PC-3 (cell line): ENCODE results near the gene EBF4. TPM values are rescaled to one million over a fixed set of nuclear protein-coding genes. Genes with fewer than 3 reads are reported as not detected.

Experiments used
- ATAC-seq: fragments of 200-7000 bp; cut with Tn5 transposase; 2 replicates; pipeline ENCODE4 v1.9.1; 2020; ENCODE audit warnings: mild to moderate bottlenecking, moderate library complexity
- BruUV-seq: library from RNA; stranded (reverse); fragments of 400-500 nt; replicated peaks from 2 replicates; lab custom pipeline; 2021; lab: Mats Ljungman, UMichigan
- CTCF ChIA-PET: fragments of 300-600 bp; sonication (Branson Sonifier 250); formaldehyde crosslinking; loops from one replicate; lab custom pipeline; 2022; ENCODE audit warnings: antibody characterized with exemption; lab: Charles Lee
- POLR2A ChIA-PET: fragments of 300-600 bp; sonication (Branson Sonifier 250); formaldehyde crosslinking; loops from one replicate; lab custom pipeline; 2022; ENCODE audit warnings: antibody characterized with exemption; ENCODE audit not compliant: unreplicated experiment; lab: Charles Lee
- DNase-seq: peaks from one replicate; pipeline ENCODE4 v3.0.0-alpha.2; 2015
- H2AFZ ChIP-seq: fragments of 300-600 bp; sonication (generic); 2 replicates; pipeline ENCODE4 v1.6.0; 2016; ENCODE audit warnings: antibody characterized with exemption, low read length
- H3F3A ChIP-seq: fragments of 300-600 bp; sonication (generic); one replicate; pipeline ENCODE4 v1.6.0; 2017; ENCODE audit warnings: antibody characterized with exemption, low read length, control low read depth, mild to moderate bottlenecking; ENCODE audit not compliant: unreplicated experiment
- H3K27ac ChIP-seq: fragments of 300-600 bp; sonication (generic); 2 replicates; pipeline ENCODE4 v1.5.1; 2016; ENCODE audit warnings: mild to moderate bottlenecking, low read length
- H3K27me3 ChIP-seq: fragments of 300-600 bp; sonication (generic); 2 replicates; pipeline ENCODE4 v1.6.1; 2016; ENCODE audit warnings: low read length, mixed read lengths
- H3K36me3 ChIP-seq: fragments of 300-600 bp; sonication (generic); 2 replicates; pipeline ENCODE4 v1.6.1; 2016; ENCODE audit warnings: low read depth, mixed run types, low read length, mixed read lengths
- H3K4me1 ChIP-seq: fragments of 300-600 bp; sonication (generic); 2 replicates; pipeline ENCODE4 v1.5.1; 2016; ENCODE audit warnings: low read length; ENCODE audit not compliant: insufficient read depth
- H3K4me2 ChIP-seq: fragments of 300-600 bp; sonication (generic); 2 replicates; pipeline ENCODE4 v1.6.0; 2016; ENCODE audit warnings: low read length
- H3K4me3 ChIP-seq: fragments of 300-600 bp; sonication (generic); 2 replicates; pipeline ENCODE4 v1.5.1; 2016; ENCODE audit warnings: mild to moderate bottlenecking, low read length, mixed read lengths
- H3K79me2 ChIP-seq: fragments of 300-600 bp; sonication (generic); 2 replicates; pipeline ENCODE4 v1.6.1; 2017; ENCODE audit warnings: low read length, mixed read lengths
- H3K9ac ChIP-seq: fragments of 300-600 bp; sonication (generic); 2 replicates; pipeline ENCODE4 v1.6.0; 2016; ENCODE audit warnings: mild to moderate bottlenecking, low read length
- H3K9me2 ChIP-seq: fragments of 300-600 bp; sonication (generic); replicated peaks from 2 replicates; pipeline ENCODE4 v1.6.1; 2016; ENCODE audit warnings: mixed run types, low read length, mixed read lengths
- H3K9me3 ChIP-seq: fragments of 300-600 bp; sonication (generic); 2 replicates; pipeline ENCODE4 v1.6.1; 2016; ENCODE audit warnings: low read length, mixed read lengths
- H4K20me1 ChIP-seq: fragments of 300-600 bp; sonication (generic); 2 replicates; pipeline ENCODE4 v1.6.1; 2016; ENCODE audit warnings: low read length, mixed read lengths
- CTCF ChIP-seq: fragments of 300-600 bp; sonication (generic); conservative IDR thresholded peaks from 2 replicates; pipeline ENCODE4 v1.5.1; 2017; ENCODE audit warnings: antibody characterized with exemption, low read depth, mild to moderate bottlenecking, low read length
- EZH2 ChIP-seq: fragments of 300-600 bp; sonication (generic); IDR thresholded peaks from one replicate; pipeline ENCODE4 v1.6.1; 2017; ENCODE audit warnings: antibody characterized with exemption, mild to moderate bottlenecking, low read length; ENCODE audit not compliant: unreplicated experiment
- EZH2phosphoT487 ChIP-seq: fragments of 300-600 bp; sonication (generic); IDR thresholded peaks from 2 replicates; pipeline ENCODE4 v1.6.1; 2018; ENCODE audit warnings: mild to moderate bottlenecking, antibody characterized with exemption, low read length, borderline replicate concordance
- intact Hi-C: fragments of 100-400 bp; cut with micrococcal nuclease; formaldehyde crosslinking; loops from 2 replicates; pipeline ENCODE4 v1.9.0; 2023
- total RNA-seq: library from RNA; depleted of rRNA; stranded (reverse); fragments of >200 nt; gene quantifications from 2 replicates; pipeline ENCODE4 v1.2.3, GENCODE V29; 2014

The EBF4 gene
- total RNA-seq, 1 experiment from 2014 or later, result 1.8 TPM

- intact Hi-C loops, result no loop called here
- CTCF ChIA-PET, result no interaction called here
- Histone ChIP-seq H3K9me3 (no peaks in the 10 kb centered on the region), H3K27me3 (no peaks in the 10 kb centered on the region), H3K9me2 (no peaks in the 10 kb centered on the region), H2AFZ (no peak overlapping the region), H3K4me2 (peak overlapping the region; percentile 92), H3K79me2 (peaks cover 61% of the 10 kb centered on the region), H3K36me3 (peaks cover 61% of the 10 kb centered on the region), H4K20me1 (peaks cover 61% of the 10 kb centered on the region), H3F3A (peaks cover 46% of the 10 kb centered on the region), H3K4me3 (peak overlapping the region; percentile 97), H3K9ac (peak overlapping the region; percentile 98), H3K4me1 (peaks cover 25% of the 10 kb centered on the region), H3K27ac (no peak overlapping the region)
- ATAC-seq (no peak), DNase-seq (no peak)
- POLR2A ChIA-PET, result no interaction called here
- BruUV-seq, result no TSS peak
- no peak for TF ChIP-seq EZH2
- TF ChIP-seq EZH2phosphoT487, result no peak
Measured at GRCh38 chr20:2653556-2654383, 38.8 kb upstream of the EBF4 start.

DNA sequence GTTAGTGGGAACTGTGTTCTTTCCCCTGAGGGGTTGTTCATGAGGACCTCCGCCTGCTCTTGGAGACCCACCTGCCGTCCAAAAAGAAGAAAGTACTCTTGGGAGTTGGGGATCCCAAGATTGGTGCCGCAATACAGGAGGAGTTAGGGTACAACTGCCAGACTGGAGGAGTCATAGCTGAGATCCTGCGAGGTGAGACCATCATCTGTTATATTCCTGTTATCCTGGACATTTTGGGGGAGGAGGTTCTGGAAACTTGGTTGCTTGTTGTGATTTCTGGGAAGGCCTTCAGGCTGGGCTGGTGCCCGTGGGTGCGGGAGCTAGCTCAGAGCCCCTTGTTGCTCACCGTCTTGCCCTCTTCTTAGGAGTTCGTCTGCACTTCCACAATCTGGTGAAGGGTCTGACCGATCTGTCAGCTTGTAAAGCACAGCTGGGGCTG, 38.2 kb upstream of the EBF4 start:
- no peak overlapping the region for H3K27ac ChIP-seq
- peaks cover 62% of the 10 kb centered on the region for H3K36me3 ChIP-seq
- intact Hi-C loops, result no loop called here
- ChIA-PET POLR2A (no interaction called here), CTCF (no interaction called here)
- H2AFZ ChIP-seq, result no peak overlapping the region
- peaks cover 68% of the 10 kb centered on the region for H4K20me1 ChIP-seq
- peaks cover 25% of the 10 kb centered on the region for H3K4me1 ChIP-seq
- DNase-seq, result no peak
- H3K79me2 ChIP-seq, result peaks cover 61% of the 10 kb centered on the region
- BruUV-seq, result no TSS peak
- H3K9ac ChIP-seq, result peak overlapping the region; percentile 98
- H3K4me2 ChIP-seq, result peak overlapping the region; percentile 92
- H3F3A ChIP-seq, result peaks cover 50% of the 10 kb centered on the region
- no peaks in the 10 kb centered on the region for H3K9me3 ChIP-seq
- H3K27me3 ChIP-seq, result no peaks in the 10 kb centered on the region
- peak overlapping the region; percentile 97 for H3K4me3 ChIP-seq
- no peaks in the 10 kb centered on the region for H3K9me2 ChIP-seq
- TF ChIP-seq CTCF, result no peak
- TF ChIP-seq EZH2, result no peak
- no peak for TF ChIP-seq EZH2phosphoT487
- no peak for ATAC-seq

- no peaks in the 10 kb centered on the region for H3K27me3 ChIP-seq
- peak overlapping the region; percentile 97 for H3K4me3 ChIP-seq
- DNase-seq (no peak), ATAC-seq (no peak)
- no TSS peak for BruUV-seq
- H3K9me3 ChIP-seq, result no peaks in the 10 kb centered on the region
- peak overlapping the region; percentile 92 for H3K4me2 ChIP-seq
- CTCF ChIA-PET, result no interaction called here
- H4K20me1 ChIP-seq, result peaks cover 70% of the 10 kb centered on the region
- no peak overlapping the region for H2AFZ ChIP-seq
- peaks cover 61% of the 10 kb centered on the region for H3K79me2 ChIP-seq
- H3K9me2 ChIP-seq, result no peaks in the 10 kb centered on the region
- peaks cover 50% of the 10 kb centered on the region for H3F3A ChIP-seq
- POLR2A ChIA-PET, result no interaction called here
- H3K9ac ChIP-seq, result no peak overlapping the region
- H3K27ac ChIP-seq, result no peak overlapping the region
- no peak for TF ChIP-seq EZH2phosphoT487
- TF ChIP-seq CTCF, result no peak
- TF ChIP-seq EZH2, result no peak
- intact Hi-C loops, result no loop called here
- H3K4me1 ChIP-seq, result peaks cover 25% of the 10 kb centered on the region
- H3K36me3 ChIP-seq, result peaks cover 66% of the 10 kb centered on the region
Measured at GRCh38 chr20:2654831-2655230, 37.7 kb upstream of the EBF4 start.
